G401.6 (cell line): ENCODE measurements around the gene SDR42E2.
"Not testable (repeated sequence)": the region's sequence is repeated elsewhere in the genome, so short reads cannot be mapped to it uniquely, and the experiment has no call there.

Experiments
- FAIRE-seq: peaks from 2 replicates; lab custom pipeline; 2012; peaks lifted over from hg19 to GRCh38; lab: Jason Lieb, UNC

The SDR42E2 gene

DNA sequence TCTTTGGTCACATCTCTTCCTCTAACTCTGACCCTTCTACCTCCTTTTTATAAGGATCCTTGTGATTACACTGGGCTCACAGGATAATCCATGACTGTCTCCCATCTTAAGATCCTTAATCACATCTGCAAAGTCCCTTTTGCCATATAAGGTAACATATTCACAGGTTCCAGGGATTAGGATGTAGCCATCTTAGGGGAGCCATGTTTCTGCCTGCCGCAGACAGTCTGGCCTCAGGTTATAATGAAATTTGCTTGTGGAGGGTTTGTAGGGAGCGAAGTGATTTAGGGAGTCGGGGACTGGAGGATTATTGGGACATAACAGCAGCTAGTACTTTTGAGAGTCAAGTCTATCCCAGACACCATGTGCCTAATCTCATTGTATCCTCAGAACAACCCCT, 51.5 kb downstream of the SDR42E2 start:
- FAIRE-seq, result no peak

DNA sequence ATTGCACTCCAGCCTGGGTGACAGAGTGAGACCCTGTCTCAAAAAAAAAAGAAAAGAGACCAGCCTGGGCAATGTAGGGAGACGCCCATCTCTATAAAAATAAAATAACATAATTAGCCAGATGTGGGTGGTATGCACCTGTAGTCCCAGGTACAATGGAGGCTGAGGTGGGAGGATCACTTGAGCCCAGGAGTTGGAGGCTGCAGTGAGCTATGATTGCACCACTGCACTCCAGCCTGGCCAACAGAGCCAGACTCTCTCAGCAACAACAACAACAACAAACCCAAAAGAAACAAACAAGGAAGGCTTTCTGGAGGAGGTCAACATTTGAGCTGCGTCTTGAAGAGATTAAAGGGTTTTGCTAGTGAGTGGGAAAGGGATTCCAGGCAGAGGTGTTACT, 52.1 kb downstream of the SDR42E2 start:
- FAIRE-seq, result no peak

DNA sequence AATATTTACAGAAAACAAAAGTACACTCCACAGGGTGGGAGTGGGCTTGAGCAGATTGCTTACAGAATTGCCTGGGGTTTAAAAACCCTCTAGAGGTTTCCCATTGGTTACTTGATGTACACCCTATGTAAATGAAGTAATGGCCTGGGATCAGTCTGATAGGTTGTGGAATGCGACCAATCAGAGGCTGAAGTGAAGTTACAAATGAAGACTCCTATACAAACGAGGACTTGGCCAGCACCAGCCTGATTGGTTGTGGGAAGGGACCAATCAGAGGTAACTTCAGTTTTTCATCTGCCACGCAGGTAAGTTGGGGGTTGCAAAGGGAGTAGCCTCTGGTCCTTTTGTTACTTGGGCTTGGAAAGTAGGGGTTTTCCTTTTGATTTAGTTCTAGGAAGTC, 52.6 kb downstream of the SDR42E2 start:
- no peak for FAIRE-seq

DNA sequence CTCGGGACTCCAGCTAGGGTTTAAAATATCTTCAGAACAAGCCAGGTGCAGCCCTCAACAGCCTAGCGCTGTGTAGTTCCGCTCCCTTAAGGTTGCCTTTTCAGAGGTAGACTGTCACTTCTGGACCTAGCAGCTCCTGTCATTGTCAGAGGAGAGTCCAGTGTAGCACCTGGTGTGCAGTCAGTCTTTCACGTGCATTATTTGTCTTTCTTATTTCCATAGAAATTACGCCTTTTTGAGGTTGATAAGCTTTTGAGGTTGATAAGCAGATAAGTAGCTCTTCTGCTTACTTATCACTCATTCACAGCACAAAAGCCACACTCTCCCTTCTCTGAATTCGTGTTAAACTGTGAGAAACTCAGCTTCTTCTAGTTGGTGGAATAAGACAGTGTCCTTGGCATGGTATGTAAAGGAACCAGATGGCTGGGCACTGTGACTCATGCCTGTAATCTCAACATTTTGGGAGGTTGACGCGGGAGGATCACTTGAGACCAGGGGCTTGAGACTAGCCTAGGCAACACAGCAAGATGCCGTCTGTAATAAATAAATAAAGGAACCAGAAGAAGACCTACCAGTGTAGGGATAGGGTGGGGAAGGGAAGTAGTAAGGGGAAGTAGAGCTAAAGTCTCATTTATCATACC, 54.0 kb downstream of the SDR42E2 start:
- no peak for FAIRE-seq

DNA sequence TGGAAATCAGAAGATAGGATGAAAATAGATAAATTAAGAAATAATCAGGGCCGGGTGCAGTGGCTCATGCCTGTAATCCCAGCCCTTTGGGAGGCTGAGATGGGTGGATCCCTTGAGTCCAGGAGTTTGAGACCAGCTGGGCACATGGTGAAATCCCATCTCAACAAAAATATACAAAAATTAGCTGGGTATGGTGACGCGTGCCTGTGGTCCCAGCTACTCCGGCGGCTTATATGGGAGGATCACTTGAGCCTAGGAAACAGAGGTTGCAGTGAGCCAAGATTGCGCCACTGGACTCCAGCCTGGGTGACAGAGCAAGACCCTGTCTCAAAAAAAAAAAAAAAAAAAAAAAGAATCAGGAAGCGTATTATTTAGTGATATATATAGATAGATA, 54.5 kb downstream of the SDR42E2 start:
- FAIRE-seq, result not testable (repeated sequence)

DNA sequence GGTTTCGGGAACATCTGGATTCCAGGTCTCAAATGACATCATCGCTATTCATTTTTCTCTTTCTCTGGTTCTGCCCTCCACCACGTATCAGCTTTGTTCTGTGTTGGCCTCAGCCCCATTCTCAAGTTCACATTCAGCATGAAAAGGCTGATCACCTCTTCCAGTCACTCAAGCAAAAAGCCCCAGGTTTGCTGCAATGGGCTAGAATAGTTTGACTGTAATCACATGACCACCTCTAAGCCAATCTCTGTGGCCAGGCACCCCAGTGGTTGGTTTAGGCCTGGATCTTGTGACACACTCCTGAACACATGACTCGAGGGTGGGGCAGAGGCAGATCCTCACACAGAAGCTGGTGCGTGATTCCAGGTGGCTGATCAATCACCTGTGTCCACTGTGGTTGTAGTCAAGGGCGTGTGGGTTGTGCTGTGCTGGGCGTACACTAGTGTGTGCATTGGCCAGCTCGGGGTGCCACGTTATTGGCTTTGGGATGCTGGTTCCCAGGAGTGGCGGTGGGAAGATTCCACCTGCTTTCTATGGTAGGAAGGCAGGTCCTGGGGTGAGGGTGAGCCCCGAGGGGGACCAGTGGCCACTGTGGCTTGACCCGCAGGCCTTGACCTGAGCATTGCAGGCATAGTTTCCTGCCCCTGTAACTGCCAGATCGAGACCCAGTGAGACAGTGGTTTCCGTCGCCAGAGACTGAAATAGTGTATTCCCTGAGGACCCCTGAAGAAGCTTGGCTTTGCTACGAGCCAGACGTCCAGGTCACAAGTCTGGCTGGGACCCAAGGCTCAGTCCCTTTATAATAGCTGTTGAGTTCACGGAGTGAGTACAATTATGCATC, 55.8 kb downstream of the SDR42E2 start:
- no peak for FAIRE-seq

DNA sequence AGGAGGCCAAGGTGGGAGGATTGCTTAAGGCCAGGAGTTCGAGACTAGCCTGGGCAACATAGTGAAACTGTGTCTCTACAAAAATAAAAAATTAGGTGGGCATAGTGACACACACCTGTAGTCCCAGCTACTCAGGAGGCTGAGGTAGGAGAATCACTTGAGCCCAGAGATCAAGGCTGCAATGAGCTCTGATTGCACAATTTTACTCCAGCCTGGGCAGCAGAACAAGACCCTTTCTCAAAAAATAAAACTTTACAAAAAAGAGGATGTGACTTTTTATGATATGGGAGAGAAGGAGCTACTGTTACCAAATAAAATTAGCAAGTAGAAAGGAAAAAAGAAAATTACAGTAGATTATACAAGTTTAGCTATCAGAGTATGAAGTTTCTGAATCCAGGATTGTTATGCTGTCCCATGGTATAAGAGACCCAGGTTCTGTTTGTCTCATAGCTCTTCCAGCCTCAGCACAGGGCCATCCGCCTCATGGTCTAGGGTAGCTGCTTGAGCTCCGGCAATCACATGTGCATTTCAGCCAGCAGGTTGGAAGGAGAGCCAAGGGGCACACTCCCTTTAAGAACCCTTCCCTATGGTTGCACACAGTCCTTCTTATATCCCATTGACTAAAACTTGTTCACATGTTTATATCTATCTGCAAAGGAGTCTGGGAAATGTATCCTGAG, 57.2 kb downstream of the SDR42E2 start:
- FAIRE-seq, result no peak

DNA sequence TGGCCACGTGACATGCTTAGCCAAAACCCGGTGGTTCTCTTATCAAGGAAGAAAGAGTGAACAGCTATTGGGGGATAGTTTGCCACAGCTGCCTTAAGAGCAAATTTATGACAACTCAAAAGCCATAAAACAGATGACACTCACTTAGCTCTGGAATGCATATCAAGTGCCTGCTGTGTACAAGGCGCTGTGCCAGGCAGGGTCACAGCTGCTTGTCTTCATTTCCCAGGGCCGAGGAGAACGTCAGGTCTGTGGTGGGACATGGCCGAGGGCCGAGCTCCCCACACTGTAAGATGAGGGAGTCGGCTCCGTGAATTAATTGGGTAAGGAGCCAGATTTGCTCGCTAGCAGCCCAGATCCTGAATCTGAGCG, 57.7 kb downstream of the SDR42E2 start:
- no peak for FAIRE-seq

DNA sequence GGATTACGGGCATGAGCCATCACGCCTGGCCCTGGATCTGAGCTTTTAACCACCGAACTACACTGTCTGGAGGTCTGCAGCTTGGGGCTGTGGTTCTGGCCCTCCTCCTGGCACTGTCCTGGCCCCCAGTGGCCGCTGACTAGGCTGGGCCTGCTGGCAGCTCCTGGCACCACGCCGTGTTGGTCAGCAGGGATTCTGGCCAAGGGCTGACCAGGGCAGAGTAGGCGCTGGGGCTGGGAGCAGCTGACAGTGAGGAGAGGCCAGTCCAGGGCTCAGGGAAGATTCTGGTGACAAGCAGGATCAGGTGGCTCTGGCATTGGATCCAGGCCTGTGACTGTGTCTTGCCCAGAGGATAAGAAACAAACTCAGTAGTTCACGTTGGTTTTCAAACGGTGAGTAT, 58.4 kb downstream of the SDR42E2 start:
- FAIRE-seq, result no peak

DNA sequence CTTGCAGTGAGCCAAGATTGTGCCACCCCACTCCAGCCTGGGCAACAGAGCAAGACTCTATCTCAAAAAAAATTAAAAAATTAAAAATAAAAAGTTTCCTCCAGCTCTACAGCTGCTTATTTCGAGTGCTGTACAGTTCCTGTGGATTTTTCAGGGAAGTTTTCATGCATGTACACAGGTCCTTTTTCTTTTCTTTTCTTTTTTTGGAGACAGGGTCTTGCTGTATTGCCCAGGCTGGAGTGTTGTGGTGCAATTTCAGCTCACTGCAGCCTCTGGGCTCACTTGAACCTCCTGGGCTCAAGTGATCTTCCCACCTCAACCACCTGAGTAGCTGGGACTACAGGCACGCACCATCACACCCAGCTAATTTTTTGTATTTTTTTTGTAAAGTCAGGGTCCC, 59.7 kb downstream of the SDR42E2 start:
- no peak for FAIRE-seq

DNA sequence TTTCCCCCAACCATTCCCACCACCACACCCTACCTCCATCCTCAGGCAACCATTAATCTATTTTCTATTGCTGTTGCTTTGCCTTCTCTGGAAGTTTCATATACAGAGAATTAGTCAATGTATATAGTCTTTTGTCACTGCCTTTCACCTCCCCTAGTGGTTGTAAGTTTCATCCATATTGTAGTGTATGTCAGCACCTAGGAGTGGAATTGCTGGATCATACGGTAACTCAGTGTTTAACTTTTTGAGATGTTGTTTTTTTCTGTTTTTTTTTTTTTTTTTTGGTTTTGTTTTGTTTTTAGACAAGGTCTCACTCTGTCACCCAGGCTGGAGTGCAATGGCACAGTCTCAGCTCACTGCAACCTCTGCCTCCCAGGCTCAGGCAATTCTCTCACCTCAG, 60.7 kb downstream of the SDR42E2 start:
- FAIRE-seq, result no peak

DNA sequence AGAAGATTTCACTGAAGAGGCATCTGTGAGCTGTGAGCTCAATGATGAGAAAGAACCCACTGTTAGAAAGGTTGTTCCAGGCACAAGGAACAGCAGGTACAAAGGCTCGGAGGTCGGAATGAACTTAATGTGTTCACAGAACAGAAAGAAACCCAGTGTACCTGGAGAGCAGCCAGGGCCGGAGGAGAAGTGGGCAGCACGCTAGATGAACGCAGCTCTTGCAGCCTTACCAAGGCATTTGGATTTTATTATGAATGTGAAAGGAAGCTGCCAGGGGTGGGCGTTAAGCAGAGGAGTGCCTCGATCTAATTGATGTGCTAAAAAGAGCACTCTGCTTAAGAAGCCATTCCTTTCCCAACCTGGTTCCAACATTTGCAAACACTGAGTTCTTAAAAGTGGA, 62.8 kb downstream of the SDR42E2 start:
- no peak for FAIRE-seq

DNA sequence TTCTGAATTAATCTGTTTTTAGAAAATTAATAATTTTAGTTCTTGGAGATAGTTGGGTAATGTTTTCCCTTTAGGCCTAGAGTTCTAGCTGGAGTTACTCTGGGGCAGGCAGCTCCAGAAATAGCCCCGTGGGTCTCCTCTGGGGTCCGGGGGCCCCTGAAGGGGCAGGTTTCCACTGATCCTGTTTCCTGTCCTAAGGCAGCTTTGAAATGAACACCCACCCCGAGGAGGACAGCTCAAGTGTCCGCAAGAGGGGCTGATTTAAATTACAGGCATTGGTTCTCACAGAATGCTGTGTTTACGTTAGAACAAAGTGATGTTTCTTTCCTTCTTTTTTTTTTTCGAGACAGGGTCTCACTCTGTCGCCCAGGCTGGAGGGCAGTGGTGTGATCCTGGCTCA, 67.6 kb downstream of the SDR42E2 start:
- FAIRE-seq, result no peak

DNA sequence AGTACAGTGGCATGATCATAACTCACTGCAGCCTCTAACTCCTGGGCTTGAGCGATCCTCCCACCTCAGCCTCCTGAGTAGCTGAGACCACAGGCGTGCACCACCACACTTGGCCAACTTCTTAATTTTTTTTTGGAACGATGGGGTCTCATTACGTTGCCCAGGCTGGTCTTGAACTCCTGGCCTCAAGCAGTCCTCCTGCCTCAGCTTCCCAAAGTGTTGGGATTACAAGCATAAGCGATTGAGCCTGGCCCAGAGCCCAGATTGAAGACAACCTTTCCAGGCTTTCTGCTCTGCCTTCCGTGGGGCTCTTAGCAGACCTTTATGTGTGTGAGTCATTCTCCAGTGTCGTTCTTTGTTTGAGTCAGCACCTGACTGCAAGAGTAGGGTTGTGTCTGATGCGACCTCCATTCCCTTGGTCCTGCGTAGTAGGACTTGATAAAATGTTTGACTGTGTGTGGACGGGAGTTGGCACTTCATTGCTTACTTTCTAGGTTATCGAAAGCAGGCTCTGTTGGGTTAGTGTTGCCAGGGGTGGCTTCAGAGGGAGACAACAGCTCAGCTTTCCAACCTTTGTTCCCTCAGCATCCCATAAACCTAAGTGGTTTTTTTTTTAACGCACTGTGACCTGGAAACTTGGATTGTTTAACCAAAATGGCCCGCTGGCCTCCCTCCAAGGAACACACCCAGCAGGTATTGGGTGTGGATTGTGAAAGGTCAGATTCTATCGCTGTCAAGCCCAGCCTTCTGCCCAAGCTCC, 70.2 kb downstream of the SDR42E2 start:
- no peak for FAIRE-seq

DNA sequence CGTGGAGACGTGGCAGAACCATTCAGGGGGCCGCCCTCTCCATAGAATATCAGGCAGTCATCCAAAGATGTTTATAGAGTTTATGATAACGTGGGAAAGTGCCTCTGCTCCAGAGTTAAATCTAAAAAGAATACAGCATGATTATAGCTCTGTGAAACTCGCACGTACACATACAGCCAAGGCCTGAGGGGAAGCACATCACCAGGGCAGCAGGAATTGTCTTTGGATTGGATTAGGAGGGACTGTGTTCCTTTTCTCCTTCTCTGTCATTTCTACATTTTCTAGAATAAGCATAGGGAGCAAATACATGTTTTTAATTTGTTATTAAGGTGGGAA, 70.7 kb downstream of the SDR42E2 start:
- no peak for FAIRE-seq

DNA sequence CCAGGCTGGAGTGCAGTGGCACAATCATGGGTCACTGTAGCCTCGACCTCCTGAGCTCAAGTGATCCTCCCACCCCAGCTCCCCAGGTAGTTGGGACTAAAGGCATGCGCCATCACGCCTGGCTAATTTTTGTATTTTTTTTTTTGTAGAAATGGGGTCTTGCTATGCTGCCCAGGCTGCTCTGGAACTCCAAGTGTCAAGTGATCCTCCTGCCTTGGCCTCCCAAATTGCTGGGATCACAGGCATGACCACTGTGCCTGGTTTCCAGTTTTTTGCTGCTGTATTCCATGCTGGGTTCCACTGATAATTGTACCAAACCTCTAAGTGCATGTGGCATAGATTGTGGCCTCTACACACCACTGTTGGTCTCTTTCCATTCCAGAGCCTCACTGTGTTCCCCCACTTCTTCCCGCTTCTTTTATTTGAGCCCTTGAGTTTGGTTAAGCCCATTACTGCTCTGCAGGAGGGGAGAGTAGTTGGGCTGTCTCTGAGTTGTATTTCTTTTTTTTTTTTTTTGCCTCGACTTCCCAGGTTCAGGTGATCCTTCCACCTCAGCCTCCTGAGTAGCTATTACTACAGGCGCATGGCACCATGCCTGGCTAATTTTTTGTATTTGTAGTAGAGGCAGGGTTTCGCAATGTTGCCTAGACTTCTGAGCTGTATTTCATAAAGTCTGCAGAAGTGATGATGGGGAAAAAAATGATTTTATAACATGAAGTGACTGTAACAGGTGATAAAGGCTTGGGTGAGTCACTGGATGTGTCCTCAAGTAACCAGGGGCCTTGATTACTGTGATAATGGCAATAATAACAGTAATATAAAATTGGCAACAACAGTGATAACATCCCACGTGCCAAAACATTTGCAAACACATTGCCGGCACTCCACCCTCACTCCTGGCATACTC, 73.8 kb downstream of the SDR42E2 start:
- no peak for FAIRE-seq

DNA sequence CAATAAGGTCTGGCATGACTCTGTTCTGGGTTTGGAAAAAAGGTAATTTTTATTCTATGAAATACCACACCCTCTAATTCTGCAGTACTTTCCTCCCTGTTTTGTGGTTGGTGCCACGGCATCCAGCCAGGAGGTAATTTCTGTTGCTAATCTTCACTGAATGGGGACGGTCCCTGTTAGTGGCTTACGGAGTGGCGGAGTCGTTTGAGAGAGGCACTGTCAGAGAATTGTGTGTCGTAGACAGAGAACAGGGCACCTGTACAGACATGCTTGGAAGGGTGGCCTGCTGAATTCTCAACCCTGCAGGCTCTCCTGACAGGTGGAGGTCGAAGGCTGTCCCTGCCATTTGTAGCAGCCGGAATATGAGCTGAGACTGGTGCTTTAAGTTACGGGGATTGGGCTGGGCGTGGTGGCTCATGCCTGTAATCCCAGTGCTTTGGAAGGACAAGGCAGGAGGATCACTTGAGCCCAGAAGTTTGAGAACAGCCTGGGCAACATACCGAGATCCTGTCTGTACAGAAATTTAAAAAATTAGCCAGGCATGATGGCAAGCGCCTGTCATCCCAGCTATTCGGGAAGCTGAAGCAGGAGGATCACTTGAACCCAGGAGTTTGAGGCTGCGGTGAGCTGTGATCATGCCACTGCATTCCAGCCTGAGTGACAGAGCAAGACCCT, 77.0 kb downstream of the SDR42E2 start:
- no peak for FAIRE-seq

DNA sequence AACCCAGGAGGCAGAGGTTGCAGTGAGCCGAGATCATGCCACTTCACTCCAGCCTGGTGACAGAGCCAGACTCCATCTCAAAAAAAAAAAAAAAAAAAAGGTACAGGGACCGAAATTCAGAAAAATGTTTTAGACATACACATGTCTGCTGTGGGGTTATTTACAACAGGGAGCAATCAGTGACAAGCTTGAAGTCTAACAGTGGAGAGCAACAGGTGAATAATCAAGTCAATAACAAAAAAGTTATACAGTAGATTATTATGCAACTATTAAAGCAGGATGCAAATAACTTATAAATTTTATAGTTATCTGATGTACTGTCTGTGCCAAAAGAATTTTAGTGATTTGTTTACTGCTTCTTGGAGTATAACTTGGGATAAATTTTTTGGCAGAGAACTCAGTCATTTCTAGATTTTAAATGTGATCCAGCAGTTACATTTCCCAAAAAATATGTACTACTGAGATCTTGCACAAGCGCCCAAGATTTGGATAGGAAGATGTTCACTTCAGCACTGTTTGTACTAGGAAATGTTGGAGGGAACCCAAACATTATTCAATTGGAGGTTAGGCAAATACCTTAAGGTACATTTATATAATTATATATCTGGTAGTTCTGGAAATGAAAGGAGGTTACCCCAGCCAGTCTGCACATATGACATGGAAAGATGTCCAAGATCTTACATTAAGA, 77.9 kb downstream of the SDR42E2 start:
- FAIRE-seq, result no peak
